Raji (cell line): ENCODE results near the gene SULT4A1.

Experiments
- POLR2A ChIP-seq: IDR thresholded peaks from 2 replicates; pipeline ENCODE4 v1.6.1; 2011; ENCODE audit warnings: low read depth, low read length, control low read depth; ENCODE audit not compliant: insufficient read depth

Gene SULT4A1

GRCh38 chr22:43789452-43789851 lies 72.9 kb downstream of the SULT4A1 start:
- TF ChIP-seq POLR2A, result no peak

- no peak for TF ChIP-seq POLR2A
Observed at GRCh38 chr22:43783777-43784176, 78.5 kb downstream of the SULT4A1 start.

GRCh38 chr22:43782448-43782847 lies 79.9 kb downstream of the SULT4A1 start:
- TF ChIP-seq POLR2A, result no peak

- TF ChIP-seq POLR2A, result no peak
Observed at GRCh38 chr22:43777286-43777685, 85.0 kb downstream of the SULT4A1 start.

GRCh38 chr22:43776081-43776670 lies 86.1 kb downstream of the SULT4A1 start:
- TF ChIP-seq POLR2A, result no peak
